Measurements from ENCODE around the gene SH3RF3.

SH3RF3 gene

GRCh38 chr2:109428281-109428680, 299.3 kb downstream of the SH3RF3 start:
- peak in 2 of 10 donors; percentile 74 for DNase-seq

GRCh38 chr2:109428841-109429566, 300.0 kb downstream of the SH3RF3 start:
- DNase-seq, result peak in 1 of 10 donors; percentile 63
- intact Hi-C loops (cut with DNase I), result no loop called here

More at GRCh38 chr2:109428281-109428680, 299.3 kb downstream of the SH3RF3 start:
- intact Hi-C loops (cut with DNase I), result no loop called here

- DNase-seq, result peak in 1 of 10 donors; percentile 65
Observed at GRCh38 chr2:109429567-109430328, 300.7 kb downstream of the SH3RF3 start.

GRCh38 chr2:109430329-109430636, 301.3 kb downstream of the SH3RF3 start:
- intact Hi-C loops (cut with DNase I), result no loop called here
- DNase-seq, result peak in 1 of 10 donors; percentile 17

More at GRCh38 chr2:109429567-109430328, 300.7 kb downstream of the SH3RF3 start:
- intact Hi-C loops (cut with DNase I), result no loop called here

- intact Hi-C loops (cut with DNase I), result no loop called here
- DNase-seq, result peak in 2 of 10 donors; percentile 1 to 72
Observed at GRCh38 chr2:109432421-109432820, 303.4 kb downstream of the SH3RF3 start.

GRCh38 chr2:109433486-109433885, 304.5 kb downstream of the SH3RF3 start:
- intact Hi-C loops (cut with DNase I), result no loop called here

GRCh38 chr2:109433926-109434325, 304.9 kb downstream of the SH3RF3 start:
- intact Hi-C loops (cut with DNase I), result no loop called here
- DNase-seq, result peak in 1 of 10 donors; percentile 50

More at GRCh38 chr2:109433486-109433885, 304.5 kb downstream of the SH3RF3 start:
- peak in 2 of 10 donors; percentile 4 to 48 for DNase-seq

GRCh38 chr2:109434351-109434750, 305.3 kb downstream of the SH3RF3 start:
- intact Hi-C loops (cut with DNase I), result no loop called here
- peak in 2 of 10 donors; percentile 1 to 65 for DNase-seq

- DNase-seq, result peak in 1 of 10 donors; percentile 36
- intact Hi-C loops (cut with DNase I), result no loop called here
Observed at GRCh38 chr2:109435066-109435690, 306.2 kb downstream of the SH3RF3 start.

GRCh38 chr2:109435901-109436598, 307.0 kb downstream of the SH3RF3 start:
- peak in 4 of 10 donors; percentile 7 to 90 (median 75) for DNase-seq
- intact Hi-C loops (cut with DNase I), result no loop called here

- intact Hi-C loops (cut with DNase I), result no loop called here
- DNase-seq, result peak in 2 of 10 donors; percentile 4 to 69
Observed at GRCh38 chr2:109436610-109437225, 307.7 kb downstream of the SH3RF3 start.

GRCh38 chr2:109437325-109438090, 308.5 kb downstream of the SH3RF3 start:
- peak in 1 of 10 donors; percentile 55 for DNase-seq
- intact Hi-C loops (cut with DNase I), result no loop called here

- intact Hi-C loops (cut with DNase I), result no loop called here
- peak in 1 of 10 donors; percentile 56 for DNase-seq
Observed at GRCh38 chr2:109438146-109438545, 309.1 kb downstream of the SH3RF3 start.

GRCh38 chr2:109438773-109439389, 309.9 kb downstream of the SH3RF3 start:
- DNase-seq, result peak in 8 of 10 donors; percentile 35 to 90 (median 62)
- intact Hi-C loops (cut with DNase I), result no loop called here

GRCh38 chr2:109439390-109439786, 310.4 kb downstream of the SH3RF3 start:
- peak in 1 of 10 donors; percentile 9 for DNase-seq
- intact Hi-C loops (cut with DNase I), result no loop called here

- peak in 1 of 10 donors; percentile 8 for DNase-seq
- intact Hi-C loops (cut with DNase I), result no loop called here
Observed at GRCh38 chr2:109439986-109440385, 311.0 kb downstream of the SH3RF3 start.

- DNase-seq, result peak in 2 of 10 donors; percentile 12 to 51
- intact Hi-C loops (cut with DNase I), result no loop called here
Observed at GRCh38 chr2:109440499-109441156, 311.6 kb downstream of the SH3RF3 start.

- intact Hi-C loops (cut with DNase I), result no loop called here
- DNase-seq, result no peak
Observed at GRCh38 chr2:109442715-109443319, 313.8 kb downstream of the SH3RF3 start.
